Parathyroid adenoma (tissue), 2 donors: Measurements from ENCODE around the gene GAREM2.
A peak's percentile ranks its signal among the peaks of the same experiment; 100 is the strongest.

Experiments used
- H2AFZ ChIP-seq: fragments of 300-600 bp; sonication (generic); one replicate; pipeline ENCODE4 v1.7.0; 2017; ENCODE audit warnings: antibody characterized with exemption, mild to moderate bottlenecking
- H3K27ac ChIP-seq: fragments of 300-600 bp; sonication (generic); one replicate; pipeline ENCODE4 v1.7.0; 2017
- H3K27me3 ChIP-seq: fragments of 300-600 bp; sonication (generic); one replicate; pipeline ENCODE4 v1.7.0; 2017; ENCODE audit warnings: low read length; ENCODE audit not compliant: control insufficient read depth, insufficient read depth
- H3K36me3 ChIP-seq: fragments of 300-600 bp; sonication (generic); one replicate; pipeline ENCODE4 v1.7.0; 2017; ENCODE audit warnings: low read length; ENCODE audit not compliant: control insufficient read depth, insufficient read depth
- H3K4me1 ChIP-seq: fragments of 300-600 bp; sonication (generic); one replicate; pipeline ENCODE4 v1.7.0; 2017; ENCODE audit warnings: control low read depth
- H3K4me2 ChIP-seq: fragments of 300-600 bp; sonication (generic); one replicate; pipeline ENCODE4 v1.7.0; 2017; ENCODE audit warnings: low read length
- H3K4me3 ChIP-seq: fragments of 300-600 bp; sonication (generic); one replicate; pipeline ENCODE4 v1.7.0; 2017; ENCODE audit warnings: low read depth, low read length
- H3K79me2 ChIP-seq: fragments of 300-600 bp; sonication (generic); one replicate; pipeline ENCODE4 v1.7.0; 2017; ENCODE audit warnings: control low read depth
- H3K9ac ChIP-seq: fragments of 300-600 bp; sonication (generic); one replicate; pipeline ENCODE4 v1.7.0; 2017; ENCODE audit warnings: mild to moderate bottlenecking
- H3K9me3 ChIP-seq: fragments of 300-600 bp; sonication (generic); one replicate; pipeline ENCODE4 v1.7.0; 2017; ENCODE audit warnings: low read length; ENCODE audit not compliant: control insufficient read depth
- TF ChIP-seq, protein P1 (sequence below): fragments of 300-600 bp; sonication (generic); IDR thresholded peaks from one replicate; pipeline ENCODE4 v1.7.0; 2017; ENCODE audit warnings: antibody characterized with exemption, mild to moderate bottlenecking
- donor health status: primary hyperparathyroidism.

Gene GAREM2

DNA sequence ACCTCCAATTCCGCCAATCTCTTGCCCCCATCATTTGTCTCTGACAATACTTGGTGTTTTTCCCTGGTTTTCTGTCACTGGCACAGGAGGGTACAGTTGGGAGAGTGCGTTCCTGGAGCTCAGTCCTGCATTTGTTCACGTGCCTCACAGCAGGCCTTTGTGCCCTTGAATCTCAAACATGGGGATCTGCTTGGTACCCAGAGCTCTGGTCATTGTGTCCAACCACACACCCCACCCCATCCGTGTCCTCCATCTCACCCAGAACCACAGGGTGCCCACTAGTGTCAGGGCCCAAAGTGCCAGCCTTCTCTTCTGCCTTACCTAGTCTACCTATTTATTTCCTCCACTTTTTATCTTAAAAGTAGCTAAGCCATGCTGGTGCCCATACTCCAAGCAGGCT lies 16.2 kb downstream of the GAREM2 start:
- Histone ChIP-seq H3K27ac (peak overlapping the region; percentile 97), H3K4me1 (peaks cover 82% of the 10 kb centered on the region), H3K9ac (no peak overlapping the region), H3K4me2 (no peak overlapping the region), H3K27me3 (no peaks in the 10 kb centered on the region), H3K36me3 (no peaks in the 10 kb centered on the region), H3K4me3 (no peak overlapping the region), H2AFZ (no peak overlapping the region), H3K9me3 (no peaks in the 10 kb centered on the region), H3K79me2 (peaks cover 8% of the 10 kb centered on the region)
- TF ChIP-seq, protein P1, sequence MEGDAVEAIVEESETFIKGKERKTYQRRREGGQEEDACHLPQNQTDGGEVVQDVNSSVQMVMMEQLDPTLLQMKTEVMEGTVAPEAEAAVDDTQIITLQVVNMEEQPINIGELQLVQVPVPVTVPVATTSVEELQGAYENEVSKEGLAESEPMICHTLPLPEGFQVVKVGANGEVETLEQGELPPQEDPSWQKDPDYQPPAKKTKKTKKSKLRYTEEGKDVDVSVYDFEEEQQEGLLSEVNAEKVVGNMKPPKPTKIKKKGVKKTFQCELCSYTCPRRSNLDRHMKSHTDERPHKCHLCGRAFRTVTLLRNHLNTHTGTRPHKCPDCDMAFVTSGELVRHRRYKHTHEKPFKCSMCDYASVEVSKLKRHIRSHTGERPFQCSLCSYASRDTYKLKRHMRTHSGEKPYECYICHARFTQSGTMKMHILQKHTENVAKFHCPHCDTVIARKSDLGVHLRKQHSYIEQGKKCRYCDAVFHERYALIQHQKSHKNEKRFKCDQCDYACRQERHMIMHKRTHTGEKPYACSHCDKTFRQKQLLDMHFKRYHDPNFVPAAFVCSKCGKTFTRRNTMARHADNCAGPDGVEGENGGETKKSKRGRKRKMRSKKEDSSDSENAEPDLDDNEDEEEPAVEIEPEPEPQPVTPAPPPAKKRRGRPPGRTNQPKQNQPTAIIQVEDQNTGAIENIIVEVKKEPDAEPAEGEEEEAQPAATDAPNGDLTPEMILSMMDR, result no peak

DNA sequence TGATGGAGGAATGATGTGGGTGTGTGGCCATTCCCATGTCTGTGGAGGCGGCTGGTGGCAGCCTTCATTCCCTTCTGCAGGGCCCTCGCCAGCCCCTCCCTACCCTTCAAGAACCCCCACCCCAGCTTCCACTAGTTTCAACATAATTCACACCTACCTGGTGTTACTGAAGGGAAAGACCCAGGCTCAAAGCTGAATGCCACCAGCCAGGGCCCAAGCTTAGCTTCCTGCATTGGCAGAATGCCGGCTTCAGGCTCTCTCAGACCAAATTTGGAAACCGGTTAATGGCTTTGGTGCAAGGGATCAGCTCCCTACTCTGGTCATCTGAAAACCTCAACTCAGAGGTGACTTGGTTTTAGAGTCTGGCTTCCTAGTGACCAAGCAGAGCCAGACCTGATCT lies 16.9 kb downstream of the GAREM2 start:
- Histone ChIP-seq H3K79me2 (peaks cover 8% of the 10 kb centered on the region), H3K4me2 (no peak overlapping the region), H3K4me1 (peaks cover 88% of the 10 kb centered on the region), H3K9ac (peak overlapping the region; percentile 35), H3K9me3 (no peaks in the 10 kb centered on the region), H3K4me3 (no peak overlapping the region), H3K27ac (peak overlapping the region; percentile 97), H3K27me3 (no peaks in the 10 kb centered on the region), H2AFZ (no peak overlapping the region), H3K36me3 (no peaks in the 10 kb centered on the region)
- TF ChIP-seq, protein P1, result no peak

DNA sequence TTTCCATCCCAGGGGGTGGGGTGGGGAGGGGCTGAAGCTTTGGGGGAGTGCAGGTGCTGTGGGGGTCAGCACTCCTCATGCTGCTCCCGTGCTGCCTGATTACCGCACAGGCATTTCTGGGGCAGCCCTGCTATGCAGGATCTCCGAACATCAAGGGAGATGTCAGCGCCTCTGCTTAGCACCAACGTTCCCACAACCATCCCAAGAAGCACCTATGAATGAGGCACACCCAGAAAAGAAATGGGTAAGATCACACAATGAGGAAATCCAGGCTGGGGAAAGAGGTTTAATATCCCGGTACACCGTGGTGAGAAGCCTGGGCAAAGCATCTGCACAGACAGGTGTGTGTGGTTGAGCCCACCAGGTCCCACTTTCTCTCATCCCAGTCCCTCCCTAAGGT lies 17.5 kb downstream of the GAREM2 start:
- Histone ChIP-seq H3K27me3 (no peaks in the 10 kb centered on the region), H3K9me3 (no peaks in the 10 kb centered on the region), H3K4me2 (no peak overlapping the region), H3K27ac (peak overlapping the region; percentile 97), H3K4me3 (no peak overlapping the region), H2AFZ (no peak overlapping the region), H3K36me3 (no peaks in the 10 kb centered on the region), H3K79me2 (peaks cover 5% of the 10 kb centered on the region), H3K4me1 (peaks cover 91% of the 10 kb centered on the region), H3K9ac (peak overlapping the region; percentile 35)
- TF ChIP-seq, protein P1, result no peak

DNA sequence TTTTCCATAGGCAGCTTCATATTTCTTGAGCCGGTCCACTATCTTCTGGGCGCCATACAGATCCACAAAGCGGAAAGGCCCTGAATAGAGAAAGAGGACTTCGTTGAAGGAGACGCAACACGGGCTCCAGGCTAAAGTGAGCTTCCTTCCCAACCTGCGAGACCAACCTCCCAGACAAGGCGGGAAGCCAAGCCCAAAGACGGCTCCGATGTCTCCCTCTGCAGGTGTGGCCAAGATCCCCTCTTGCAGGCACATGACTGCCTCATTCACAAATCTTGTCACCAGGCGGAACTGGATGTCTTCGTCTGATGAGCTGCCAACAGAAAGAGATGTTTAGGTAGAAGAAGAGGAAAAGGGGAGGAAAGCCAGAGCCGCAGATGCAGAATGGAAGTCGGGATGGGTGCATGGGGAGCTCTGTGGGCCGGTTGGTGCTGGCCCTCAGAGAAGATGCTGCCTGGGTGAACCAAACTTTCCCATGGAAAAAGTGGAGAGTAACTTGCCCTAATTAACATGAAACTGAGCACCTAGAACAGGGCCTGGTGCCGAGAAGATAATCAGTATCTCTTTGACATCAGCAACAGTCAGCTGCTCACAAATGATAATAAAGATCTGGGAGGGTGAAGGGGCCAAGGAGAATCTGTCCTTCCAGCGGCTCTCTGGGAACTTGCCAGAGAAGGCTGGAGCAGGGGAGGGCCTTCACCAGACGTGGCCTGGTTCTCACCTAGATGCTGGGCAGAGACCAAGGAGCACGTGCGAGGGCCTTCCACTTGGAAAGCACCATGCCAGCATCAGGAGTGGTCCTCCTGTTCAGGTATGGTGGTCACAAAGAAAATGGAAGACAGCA lies 18.6 kb downstream of the GAREM2 start:
- Histone ChIP-seq H3K4me1 (peaks cover 92% of the 10 kb centered on the region), H3K4me2 (peak overlapping the region; percentile 33), H2AFZ (no peak overlapping the region), H3K9ac (no peak overlapping the region), H3K36me3 (no peaks in the 10 kb centered on the region), H3K27ac (peak overlapping the region; percentile 97), H3K9me3 (no peaks in the 10 kb centered on the region), H3K27me3 (no peaks in the 10 kb centered on the region), H3K4me3 (peak overlapping the region; percentile 15), H3K79me2 (no peaks in the 10 kb centered on the region)
- TF ChIP-seq, protein P1, result peak; percentile 39
